ENCODE results near the gene RRM2.

- TF ChIP-seq CTCF (IDR thresholded peaks at IDR 0.05) (no peak), POLR2A (IDR thresholded peaks at IDR 0.05) (no peak), POLR2AphosphoS5 (IDR thresholded peaks at IDR 0.05) (no peak)
These were observed 14.7 kb downstream of the RRM2 start for GRCh38 chr2:10137053-10137843.

All from upper lobe of left lung (tissue), 4 donors.